Ovary (tissue), 3 donors: ENCODE results near the gene SLC6A9.

ENCODE experiments used
- CTCF ChIP-seq, 3 donors: fragments of 450-650 bp in 2 of 3; fragments of 200-600 bp in 1 of 3; IDR thresholded peaks; one replicate each; pipeline versions ENCODE4 v1.5.1 to v1.8.0; 2016 to 2022; ENCODE audit warnings: antibody characterized with exemption in 3 of 3, mild to moderate bottlenecking in 1 of 3
- POLR2A ChIP-seq: fragments of 450-650 bp; IDR thresholded peaks from one replicate; pipeline ENCODE4 v1.6.1; 2017; ENCODE audit warnings: antibody characterized with exemption, mild to moderate bottlenecking, moderate library complexity
- donor health status: DM: no; HTN: no; CAD: no.

- TF ChIP-seq CTCF (IDR thresholded peaks at IDR 0.05) (no peak), POLR2A (no peak)
Observed at GRCh38 chr1:43983253-43983899, 47.9 kb downstream of the SLC6A9 start.
